Measurements from ENCODE around the gene RNF115.
"Not testable (repeated sequence)": the region's sequence is repeated elsewhere in the genome, so short reads cannot be mapped to it uniquely, and the experiment has no call there.

The RNF115 gene

GRCh38 chr1:145823565-145824498 lies at the start of gene RNF115, which contains the start of gene POLR3C:
Gene RNF115 (minus strand): TSS chr1:145824095. CDS start chr1:145823873, 222 bp downstream.
Gene POLR3C (plus strand): TSS chr1:145824200. CDS start chr1:145825777, 1,577 bp downstream.
- peak; percentile 71 for DNase-seq (ENCODE audit: low read depth)

GRCh38 chr1:145871994-145872924 lies 48.4 kb upstream of the RNF115 start:
- no peak for DNase-seq (ENCODE audit: low read depth)

- no peak for DNase-seq (ENCODE audit: low read depth)
These were observed 44.3 kb upstream of the RNF115 start for GRCh38 chr1:145868232-145868631.

DNA sequence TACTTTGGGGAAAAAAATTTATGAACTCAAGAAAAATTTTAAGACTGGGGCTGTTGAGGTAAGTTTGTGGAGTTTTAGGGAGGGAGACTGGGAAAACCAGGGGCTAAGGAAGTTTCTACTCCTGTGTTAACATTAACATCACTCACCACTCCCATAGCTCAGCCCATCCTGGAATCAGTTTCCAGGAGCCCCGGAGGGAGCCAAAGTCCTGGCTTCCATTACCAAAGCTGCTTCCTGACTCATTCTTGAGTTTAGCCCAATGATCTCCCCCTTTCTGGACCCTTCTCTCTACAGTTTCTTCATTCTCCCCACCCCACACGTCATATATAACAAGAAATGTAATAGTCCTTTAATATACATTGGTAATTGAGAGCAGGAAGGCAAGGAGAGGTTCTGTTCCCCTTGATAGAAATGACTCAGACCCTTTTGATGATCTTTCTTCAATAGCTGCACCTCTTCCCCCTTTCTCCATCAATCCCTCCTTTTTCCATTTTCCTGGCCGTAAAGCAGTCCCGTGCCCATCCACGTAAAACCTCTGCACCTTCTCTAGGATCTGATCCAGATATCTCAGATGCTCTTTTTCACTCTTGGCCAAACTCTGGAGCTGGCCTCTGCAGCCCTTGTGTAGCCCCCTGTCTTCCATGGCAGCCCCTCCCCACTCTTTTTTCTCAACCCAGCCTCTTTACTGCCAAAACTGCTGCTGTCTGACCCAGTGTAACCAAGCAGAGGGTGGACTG lies 39.6 kb upstream of the RNF115 start:
- DNase-seq (ENCODE audit: low read depth), result no peak

- no peak for DNase-seq (ENCODE audit: low read depth)
These were observed 35.7 kb upstream of the RNF115 start for GRCh38 chr1:145859491-145860023.

DNA sequence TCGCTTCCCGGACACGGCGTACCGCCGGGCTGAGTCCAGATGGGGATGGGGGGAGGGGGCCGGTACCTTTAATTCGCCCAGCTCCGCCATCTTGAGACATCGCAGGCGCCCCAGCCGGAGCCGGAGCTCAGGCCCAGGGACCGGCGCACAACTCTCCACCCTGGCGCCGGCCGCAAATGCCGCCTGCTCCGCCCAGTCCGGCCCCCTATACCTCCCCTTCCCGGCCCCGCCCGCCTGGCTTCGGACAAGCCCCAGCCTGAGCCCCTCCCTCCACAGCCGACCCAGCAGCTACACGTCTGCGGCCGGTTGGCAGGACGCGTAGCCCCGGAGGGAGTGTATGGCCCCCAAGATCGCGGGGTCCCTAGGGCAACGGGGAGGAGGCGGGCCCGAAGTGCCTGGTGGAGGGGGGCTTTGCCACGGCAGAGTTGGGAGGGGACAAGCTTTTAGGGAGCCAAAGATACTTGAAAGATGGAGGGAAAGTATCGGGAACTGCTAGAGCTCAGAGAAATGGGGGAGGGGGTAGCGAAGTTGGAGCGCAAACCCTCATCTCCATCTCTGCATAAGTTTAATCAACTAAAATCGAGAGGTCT lies 35.1 kb upstream of the RNF115 start, which contains the start of gene PIAS3:
Gene PIAS3 (minus strand): TSS at position 181 of the 590 bp plus-strand sequence. CDS start 91 bp downstream, at position 90.
- peak; percentile 69 for DNase-seq (ENCODE audit: low read depth)

DNA sequence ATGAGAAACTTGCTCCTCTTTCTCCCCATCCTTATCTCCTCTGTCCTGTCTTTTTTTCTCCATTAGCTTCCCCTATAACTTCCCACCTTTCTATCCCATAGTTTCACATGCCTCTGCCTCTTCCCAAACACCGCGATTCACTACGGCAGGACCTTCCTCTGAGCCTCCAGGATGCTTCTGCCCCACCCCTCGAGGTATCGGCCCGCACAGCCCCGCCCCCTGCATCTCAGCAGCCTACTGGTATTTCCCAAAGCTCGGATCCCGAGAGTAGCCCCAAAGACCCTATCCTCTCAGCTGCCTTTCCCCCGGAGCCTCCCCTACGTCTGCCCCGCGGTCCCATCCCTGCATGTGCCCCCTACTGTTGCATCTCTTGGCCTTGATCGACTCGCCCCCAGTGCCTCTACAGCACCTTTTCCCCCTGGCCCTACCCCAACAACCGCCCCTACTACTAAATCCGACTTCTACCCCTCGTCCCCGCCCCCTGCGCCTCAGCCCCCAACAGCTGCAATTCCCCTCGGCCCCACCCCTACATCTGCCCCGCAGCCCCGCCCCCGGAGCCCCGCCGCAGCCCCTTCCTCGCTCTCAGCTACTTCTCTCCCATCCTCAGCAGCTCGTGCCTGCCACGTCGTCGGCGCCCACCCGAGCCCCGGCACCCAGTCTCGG lies 34.5 kb upstream of the RNF115 start:
- DNase-seq (ENCODE audit: low read depth), result no peak

GRCh38 chr1:145857170-145857569 lies 33.3 kb upstream of the RNF115 start:
- DNase-seq (ENCODE audit: low read depth), result no peak

GRCh38 chr1:145855426-145855948 lies 31.6 kb upstream of the RNF115 start:
- no peak for DNase-seq (ENCODE audit: low read depth)

DNA sequence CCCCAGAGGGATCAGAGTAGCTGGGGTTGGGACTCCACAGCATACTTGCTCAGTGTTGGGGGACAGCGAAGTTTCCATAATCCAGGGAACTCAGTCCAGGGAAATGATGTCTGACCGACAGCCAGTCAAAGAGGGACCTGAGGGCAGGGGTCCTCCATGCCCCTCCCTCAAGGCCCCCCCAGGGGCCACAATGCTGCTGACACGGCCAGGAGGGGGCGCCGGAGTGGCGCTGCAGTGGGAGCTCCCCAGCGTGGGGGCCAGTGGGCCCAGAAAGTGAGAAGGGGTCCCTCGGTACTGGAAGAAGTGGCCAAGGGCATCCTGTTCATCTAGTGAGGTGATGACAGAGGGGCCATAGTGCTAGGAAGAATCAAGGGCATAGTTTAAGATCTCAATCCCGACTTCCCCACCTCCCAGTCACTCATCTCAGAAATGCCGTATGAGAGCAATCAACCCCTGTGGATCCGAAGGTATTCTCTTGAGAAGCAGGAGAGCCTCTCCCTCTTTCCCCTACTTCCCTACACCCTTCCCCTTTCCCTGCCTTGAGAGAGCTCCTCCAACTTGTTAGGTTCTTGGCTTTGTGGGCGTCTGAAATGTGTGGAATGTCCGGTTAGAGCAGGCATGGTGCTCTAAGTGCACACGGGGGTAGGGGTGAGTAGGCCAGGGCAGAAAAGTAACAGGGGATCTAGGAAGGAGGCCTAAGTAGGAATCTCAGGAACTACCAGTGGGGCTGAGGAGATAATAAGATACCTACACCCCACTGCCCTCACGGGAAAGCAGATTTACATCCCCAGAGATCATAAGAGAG lies 25.7 kb upstream of the RNF115 start:
- DNase-seq (ENCODE audit: low read depth), result peak; percentile 70

GRCh38 chr1:145847827-145848226 lies 23.9 kb upstream of the RNF115 start:
- no peak for DNase-seq (ENCODE audit: low read depth)

DNA sequence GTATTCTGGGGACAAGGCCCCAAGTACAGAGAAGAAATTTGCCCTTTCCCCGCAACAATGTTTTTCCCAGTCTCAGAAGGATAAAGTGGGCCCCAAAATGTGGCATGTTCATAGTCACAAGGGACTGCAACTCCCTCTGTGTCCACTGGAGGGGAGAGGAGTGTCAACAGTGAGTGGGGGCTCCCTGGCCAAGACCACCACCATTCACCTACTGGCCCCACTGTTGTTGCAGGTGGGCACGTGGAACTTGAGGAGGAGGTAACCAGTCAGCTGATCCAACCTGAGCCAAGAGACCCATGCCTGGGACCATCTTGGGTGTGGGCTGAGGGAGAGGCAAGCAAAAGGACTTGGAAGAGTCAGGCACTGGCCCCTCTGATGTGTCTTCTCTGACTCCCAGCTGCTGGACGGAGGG lies 22.3 kb upstream of the RNF115 start:
- DNase-seq (ENCODE audit: low read depth), result no peak

GRCh38 chr1:145845514-145846161 lies 21.7 kb upstream of the RNF115 start, which contains the start of gene NUDT17:
Gene NUDT17 (plus strand): TSS chr1:145845630. CDS start chr1:145845641, 11 bp downstream.
- DNase-seq (ENCODE audit: low read depth), result no peak

- no peak for DNase-seq (ENCODE audit: low read depth)
These were observed 21.2 kb upstream of the RNF115 start for GRCh38 chr1:145845144-145845513.

- DNase-seq (ENCODE audit: low read depth), result no peak
These were observed 19.1 kb upstream of the RNF115 start for GRCh38 chr1:145843031-145843430.

DNA sequence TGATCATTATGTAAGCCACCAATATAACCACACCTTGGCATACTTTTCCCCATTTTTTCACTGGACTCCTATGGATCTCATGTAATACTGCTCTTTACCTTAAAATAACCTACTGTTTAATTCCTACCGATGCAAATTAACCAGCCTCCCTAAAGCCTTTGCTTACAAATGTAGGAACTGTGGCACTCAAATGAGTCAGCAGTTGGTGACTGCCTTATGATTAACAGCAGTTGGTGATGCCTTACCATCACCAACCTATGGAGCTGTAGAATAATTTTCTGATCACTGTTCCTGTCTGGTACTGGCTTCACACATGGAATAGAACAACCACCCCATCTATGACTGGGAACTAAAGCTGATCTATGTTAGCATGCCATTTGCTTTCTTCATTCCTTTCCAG lies 13.8 kb upstream of the RNF115 start:
- DNase-seq (ENCODE audit: low read depth), result no peak

GRCh38 chr1:145830810-145831209 lies 6.9 kb upstream of the RNF115 start:
- not testable (repeated sequence) for DNase-seq (ENCODE audit: low read depth)

GRCh38 chr1:145828367-145829026 lies 4.6 kb upstream of the RNF115 start:
- no peak for DNase-seq (ENCODE audit: low read depth)

All from HS-27A (cell line).